Ishikawa (cell line): ENCODE data around the gene VRK3.

ENCODE experiments used
- CEBPB ChIP-seq: IDR thresholded peaks from 2 replicates; pipeline ENCODE4 v1.6.1; 2012
- CREB1 ChIP-seq: IDR thresholded peaks from 2 replicates; pipeline ENCODE4 v1.6.1; 2012; ENCODE audit warnings: low read depth
- EGR1 ChIP-seq: IDR thresholded peaks from 2 replicates; pipeline ENCODE4 v1.6.1; 2012
- EP300 ChIP-seq: IDR thresholded peaks from 2 replicates; pipeline ENCODE4 v1.6.1; 2012; ENCODE audit warnings: borderline replicate concordance
- FOXM1 ChIP-seq: IDR thresholded peaks from 2 replicates; pipeline ENCODE4 v1.6.1; 2012; ENCODE audit warnings: low read depth, borderline replicate concordance
- NFIC ChIP-seq: IDR thresholded peaks from 2 replicates; pipeline ENCODE4 v1.6.1; 2012
- RAD21 ChIP-seq: IDR thresholded peaks from 2 replicates; pipeline ENCODE4 v1.6.1; 2012; ENCODE audit warnings: low read depth
- REST ChIP-seq: IDR thresholded peaks from 2 replicates; pipeline ENCODE4 v1.6.1; 2012; ENCODE audit warnings: low read depth, mild to moderate bottlenecking
- TAF1 ChIP-seq: IDR thresholded peaks from 2 replicates; pipeline ENCODE4 v1.6.1; 2012; ENCODE audit warnings: low read depth, mild to moderate bottlenecking
- TCF12 ChIP-seq: IDR thresholded peaks from 2 replicates; pipeline ENCODE4 v1.6.1; 2012; ENCODE audit warnings: low read depth
- TEAD4 ChIP-seq: IDR thresholded peaks from 2 replicates; pipeline ENCODE4 v1.6.1; 2012
- YY1 ChIP-seq: IDR thresholded peaks from 2 replicates; pipeline ENCODE4 v1.6.1; 2012; ENCODE audit warnings: low read depth
- ZBTB7A ChIP-seq: IDR thresholded peaks from 2 replicates; pipeline ENCODE4 v1.6.1; 2012; ENCODE audit warnings: low read depth
- TF ChIP-seq, protein P1 (sequence below): IDR thresholded peaks from 2 replicates; pipeline ENCODE4 v1.6.1; 2012
- TF ChIP-seq, protein P2 (sequence below): IDR thresholded peaks from 2 replicates; pipeline ENCODE4 v1.6.1; 2012

Gene VRK3

GRCh38 chr19:50061650-50062049 is 36.5 kb upstream of the VRK3 start:
- TF ChIP-seq CEBPB, result no peak
- no peak for TF ChIP-seq TCF12
- TF ChIP-seq TAF1, result no peak
- TF ChIP-seq REST, result no peak
- no peak for TF ChIP-seq EP300
- TF ChIP-seq, protein P1, sequence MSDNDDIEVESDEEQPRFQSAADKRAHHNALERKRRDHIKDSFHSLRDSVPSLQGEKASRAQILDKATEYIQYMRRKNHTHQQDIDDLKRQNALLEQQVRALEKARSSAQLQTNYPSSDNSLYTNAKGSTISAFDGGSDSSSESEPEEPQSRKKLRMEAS, result no peak
- no peak for TF ChIP-seq YY1
- no peak for TF ChIP-seq RAD21

DNA sequence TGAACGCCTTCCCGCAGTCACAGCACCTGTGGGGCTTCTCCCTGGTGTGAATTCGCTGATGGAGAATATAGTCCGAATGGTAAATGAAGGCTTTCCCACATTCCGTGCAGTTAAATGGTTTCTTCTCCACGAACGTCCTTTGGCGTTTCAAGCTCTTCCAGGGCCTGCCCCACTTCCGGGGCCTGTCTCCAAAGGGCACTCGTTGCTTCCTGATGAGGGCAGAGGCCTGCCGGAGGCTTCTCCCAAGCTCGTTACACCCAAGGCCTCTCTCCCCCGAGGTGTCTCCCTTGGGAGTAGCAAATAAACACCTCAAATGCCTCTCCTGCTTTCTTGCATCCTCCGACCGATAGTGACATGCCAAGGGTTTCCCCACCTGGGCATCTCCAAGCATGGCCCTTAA is 34.9 kb upstream of the VRK3 start:
- TF ChIP-seq TCF12, result no peak
- no peak for TF ChIP-seq EGR1
- no peak for TF ChIP-seq CREB1
- no peak for TF ChIP-seq TAF1
- TF ChIP-seq CEBPB, result no peak
- no peak for TF ChIP-seq ZBTB7A
- no peak for TF ChIP-seq NFIC

GRCh38 chr19:50059045-50059444 is 33.9 kb upstream of the VRK3 start:
- TF ChIP-seq EGR1 (no peak), ZBTB7A (no peak), CREB1 (no peak), CEBPB (no peak), TCF12 (no peak)

DNA sequence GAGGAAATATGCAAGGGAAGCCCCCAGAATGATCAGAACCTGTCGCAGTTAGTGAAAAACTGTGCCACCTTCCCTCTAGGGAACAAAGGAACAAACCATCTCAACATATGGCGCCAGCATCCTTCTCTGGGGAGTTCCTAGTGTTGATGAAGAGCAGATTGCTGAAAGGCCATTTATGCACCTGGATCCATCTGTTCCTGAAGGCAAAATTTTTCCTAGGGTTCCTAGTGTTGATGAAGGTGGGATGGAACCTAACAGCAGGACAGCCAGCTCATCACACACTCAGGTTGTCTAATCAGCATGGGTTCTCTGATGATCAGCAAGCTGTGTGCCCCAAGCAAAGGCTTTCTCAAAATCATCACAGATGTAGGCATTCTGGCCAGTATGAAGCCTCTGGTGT is 33.3 kb upstream of the VRK3 start:
- TF ChIP-seq RAD21, result no peak

DNA sequence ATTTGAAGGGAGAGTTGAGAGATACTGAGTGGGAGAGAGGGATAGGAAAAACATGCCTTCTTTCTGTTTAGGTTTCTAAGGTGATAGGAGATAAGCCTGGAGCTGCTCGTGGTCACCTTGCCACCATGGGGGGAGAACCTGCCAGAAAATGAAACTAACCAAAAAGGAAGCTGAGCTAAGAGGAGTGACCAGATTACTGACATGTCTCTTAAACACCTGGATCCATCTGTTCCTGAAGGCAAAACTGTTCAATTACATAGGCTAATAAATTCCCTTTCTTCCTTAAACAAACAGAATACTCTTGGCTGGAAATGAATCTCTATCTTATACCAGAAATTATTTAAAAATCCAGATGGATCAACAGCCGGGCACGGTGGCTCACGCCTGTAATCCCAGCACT is 27.9 kb upstream of the VRK3 start:
- TF ChIP-seq NFIC (no peak), ZBTB7A (no peak), CEBPB (no peak), TAF1 (no peak), REST (no peak), RAD21 (no peak), YY1 (no peak), EGR1 (no peak), FOXM1 (no peak), EP300 (no peak), TEAD4 (no peak), TCF12 (no peak)
- TF ChIP-seq, protein P1, result no peak
- TF ChIP-seq, protein P2, sequence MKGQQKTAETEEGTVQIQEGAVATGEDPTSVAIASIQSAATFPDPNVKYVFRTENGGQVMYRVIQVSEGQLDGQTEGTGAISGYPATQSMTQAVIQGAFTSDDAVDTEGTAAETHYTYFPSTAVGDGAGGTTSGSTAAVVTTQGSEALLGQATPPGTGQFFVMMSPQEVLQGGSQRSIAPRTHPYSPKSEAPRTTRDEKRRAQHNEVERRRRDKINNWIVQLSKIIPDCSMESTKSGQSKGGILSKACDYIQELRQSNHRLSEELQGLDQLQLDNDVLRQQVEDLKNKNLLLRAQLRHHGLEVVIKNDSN, result no peak

DNA sequence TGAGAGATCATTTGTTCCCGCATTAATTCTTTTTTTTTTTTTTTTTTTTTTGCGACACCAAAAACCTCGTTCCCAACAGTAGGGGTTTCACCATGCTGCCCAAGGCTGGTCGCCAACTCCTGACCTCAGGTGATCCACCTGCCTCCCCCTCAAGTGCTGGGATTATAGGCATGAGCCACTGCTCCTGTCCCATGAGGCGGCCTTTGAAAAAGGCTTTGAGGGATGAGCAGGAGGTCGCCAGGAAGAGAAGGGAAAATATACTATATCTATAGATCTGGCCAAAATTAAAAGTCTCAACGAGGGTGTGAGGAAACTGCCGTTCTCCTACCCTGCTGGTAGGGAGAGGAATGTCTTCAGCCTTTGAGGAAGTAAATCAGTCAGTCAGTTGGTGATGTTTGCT is 26.8 kb upstream of the VRK3 start:
- TF ChIP-seq TAF1, result no peak
- no peak for TF ChIP-seq FOXM1
- TF ChIP-seq CREB1, result no peak
- TF ChIP-seq, protein P1, result no peak
- TF ChIP-seq YY1, result no peak
- TF ChIP-seq, protein P2, result no peak
- no peak for TF ChIP-seq TCF12
- no peak for TF ChIP-seq CEBPB
- no peak for TF ChIP-seq NFIC
- TF ChIP-seq ZBTB7A, result no peak
- TF ChIP-seq EP300, result no peak
